IMR-90 (cell line): ENCODE results near the gene MAP2K6. TPM values are rescaled to one million over a fixed set of nuclear protein-coding genes. Genes with fewer than 3 reads are reported as not detected.

Source experiments
- ATAC-seq: fragments of 200-7000 bp; cut with Tn5 transposase; 2 replicates; pipeline ENCODE4 v1.9.1; 2020; ENCODE audit warnings: low read depth, mild to moderate bottlenecking, moderate library complexity
- BruUV-seq: library from RNA; stranded (reverse); fragments of 400-500 nt; replicated peaks from 2 replicates; lab custom pipeline; 2021; lab: Mats Ljungman, UMichigan
- CTCF ChIA-PET: fragments of 300-600 bp; formaldehyde crosslinking; extraction: SDS; loops from one replicate; lab custom pipeline; 2021; ENCODE audit warnings: antibody characterized with exemption; lab: Yijun Ruan, JAX
- POLR2A ChIA-PET: fragments of 300-600 bp; sonication (Branson Sonifier 250); formaldehyde crosslinking; loops from one replicate; lab custom pipeline; 2022; ENCODE audit warnings: antibody characterized with exemption; ENCODE audit not compliant: unreplicated experiment; lab: Charles Lee
- DNase-seq: peaks from one replicate; pipeline ENCODE4 v3.0.0; 2013
- H2AFZ ChIP-seq: replicated peaks from 2 replicates; pipeline ENCODE3; 2013; ENCODE audit warnings: low read length, mild to moderate bottlenecking; ENCODE audit not compliant: poor library complexity
- H2AK5ac ChIP-seq: 2 replicates; pipeline ENCODE4 v1.6.1; 2013; ENCODE audit warnings: low read depth, low read length, inconsistent platforms
- H2AK9ac ChIP-seq: replicated peaks from 2 replicates; pipeline ENCODE3; 2013; ENCODE audit warnings: mild to moderate bottlenecking, low read depth, low read length, moderate library complexity; ENCODE audit not compliant: poor library complexity
- H2BK120ac ChIP-seq: 2 replicates; pipeline ENCODE4 v1.6.1; 2013; ENCODE audit warnings: low read depth, low read length, inconsistent platforms
- H2BK15ac ChIP-seq: 3 replicates; pipeline ENCODE4 v1.6.1; 2013; ENCODE audit warnings: low read depth, low read length, inconsistent platforms
- H2BK20ac ChIP-seq: 2 replicates; pipeline ENCODE4 v1.6.1; 2013; ENCODE audit warnings: low read depth, mild to moderate bottlenecking, inconsistent platforms, low read length, moderate library complexity
- H2BK5ac ChIP-seq: 2 replicates; pipeline ENCODE4 v1.6.1; 2013; ENCODE audit warnings: mild to moderate bottlenecking, low read depth, low read length, inconsistent platforms; ENCODE audit not compliant: poor library complexity, severe bottlenecking
- H3K14ac ChIP-seq: replicated peaks from 2 replicates; pipeline ENCODE4 v1.6.1; 2013; ENCODE audit warnings: low read depth, low read length, inconsistent platforms
- H3K18ac ChIP-seq: 2 replicates; pipeline ENCODE4 v1.6.1; 2013; ENCODE audit warnings: low read depth, low read length, control low read depth
- H3K23ac ChIP-seq: 2 replicates; pipeline ENCODE4 v1.6.1; 2013; ENCODE audit warnings: low read depth, low read length, inconsistent platforms
- H3K27ac ChIP-seq: 2 replicates; pipeline ENCODE4 v1.5.1; 2013; ENCODE audit warnings: mild to moderate bottlenecking, control low read depth, low read length; ENCODE audit not compliant: insufficient read depth
- H3K27me3 ChIP-seq: 2 replicates; pipeline ENCODE4 v1.6.1; 2013; ENCODE audit warnings: low read length; ENCODE audit not compliant: control insufficient read depth, insufficient read depth
- H3K36me3 ChIP-seq: 2 replicates; pipeline ENCODE4 v1.6.1; 2013; ENCODE audit warnings: low read length, mixed read lengths; ENCODE audit not compliant: control insufficient read depth, insufficient read depth
- H3K4ac ChIP-seq: 2 replicates; pipeline ENCODE4 v1.6.1; 2013; ENCODE audit warnings: low read depth, low read length, inconsistent platforms
- H3K4me1 ChIP-seq: 2 replicates; pipeline ENCODE4 v1.6.1; 2013; ENCODE audit warnings: low read length, mixed read lengths; ENCODE audit not compliant: control insufficient read depth, insufficient read depth
- H3K4me2 ChIP-seq: 2 replicates; pipeline ENCODE4 v1.6.1; 2013; ENCODE audit warnings: low read depth, mild to moderate bottlenecking, control low read depth, low read length, moderate library complexity
- H3K4me3 ChIP-seq: 2 replicates; pipeline ENCODE4 v1.5.1; 2013; ENCODE audit warnings: low read depth, mild to moderate bottlenecking, control low read depth, low read length, moderate library complexity; ENCODE audit not compliant: insufficient read depth
- H3K56ac ChIP-seq: 2 replicates; pipeline ENCODE4 v1.6.1; 2013; ENCODE audit warnings: low read length, inconsistent platforms; ENCODE audit not compliant: insufficient read depth; ENCODE audit errors: extremely low read depth
- H3K79me1 ChIP-seq, 2 experiments: 2 replicates each; pipeline ENCODE4 v1.6.1; 2013; ENCODE audit warnings: low read length in 2 of 2, inconsistent platforms in 1 of 2, low read depth in 1 of 2
- H3K9ac ChIP-seq: 2 replicates; pipeline ENCODE4 v1.6.1; 2013; ENCODE audit warnings: low read depth, low read length, control low read depth
- H3K9me1 ChIP-seq: 2 replicates; pipeline ENCODE4 v1.6.1; 2013; ENCODE audit warnings: low read length, inconsistent platforms; ENCODE audit not compliant: insufficient read depth
- H3K9me3 ChIP-seq: 2 replicates; pipeline ENCODE4 v1.6.1; 2013; ENCODE audit warnings: low read length; ENCODE audit not compliant: control insufficient read depth, insufficient read depth
- H4K20me1 ChIP-seq: 2 replicates; pipeline ENCODE4 v1.6.1; 2013; ENCODE audit warnings: low read length, inconsistent platforms; ENCODE audit not compliant: insufficient read depth
- H4K5ac ChIP-seq: 2 replicates; pipeline ENCODE4 v1.6.1; 2013; ENCODE audit warnings: mild to moderate bottlenecking, low read depth, low read length, control low read depth
- H4K8ac ChIP-seq, 2 experiments: 2 replicates each; pipeline ENCODE4 v1.6.1; 2013; ENCODE audit warnings: low read depth in 2 of 2, low read length in 2 of 2, control low read depth in 1 of 2, inconsistent platforms in 1 of 2
- H4K91ac ChIP-seq: 2 replicates; pipeline ENCODE4 v1.6.1; 2013; ENCODE audit warnings: low read depth, low read length, inconsistent platforms; ENCODE audit not compliant: insufficient read depth
- CHD1 ChIP-seq: IDR thresholded peaks from 2 replicates; pipeline ENCODE4 v1.6.1; 2012; ENCODE audit warnings: low read depth, low read length, improper control_type of control experiment
- FOS ChIP-seq: fragments of 150-350 bp; IDR thresholded peaks from 2 replicates; pipeline ENCODE4 v1.6.1; 2016; ENCODE audit warnings: low read depth, low read length
- WGBS, 2 experiments: methylation state at CpG; one replicate each; pipeline versions ENCODE4 v1.1.5 to v1.1.7; 2013; ENCODE audit warnings: missing lambda C conversion rate in 2 of 2; ENCODE audit not compliant: insufficient read length in 1 of 2; ENCODE audit errors: extremely low coverage in 2 of 2; 5-methylcytosine and 5-hydroxymethylcytosine counted together
- dilution Hi-C: fragments of 300-500 bp; cut with HindIII; formaldehyde crosslinking; loops from one replicate; pipeline ENCODE4 v1.14.3; 2018; ENCODE audit warnings: low sequenced_read_pairs; ENCODE audit not compliant: unreplicated experiment
- in situ Hi-C: fragments of 300-500 bp; cut with MboI; formaldehyde crosslinking; loops from 3 replicates; pipeline ENCODE4 v1.14.3; 2019; ENCODE audit warnings: low sequenced_read_pairs, inconsistent platforms, mixed read lengths
- intact Hi-C: fragments of 100-400 bp; cut with micrococcal nuclease; formaldehyde crosslinking; loops from 2 replicates; pipeline ENCODE4 v1.10.0; 2022
- polyA plus RNA-seq, 3 experiments: library from polyadenylated mRNA; depleted of rRNA; stranded (reverse); fragments of >200 nt; gene quantifications; 2 replicates each; pipeline ENCODE4 v1.2.3, GENCODE V29; 2012; ENCODE audit warnings: low replicate concordance in 1 of 3
- total RNA-seq: library from RNA; depleted of rRNA; stranded (reverse); fragments of >200 nt; gene quantifications from 2 replicates; pipeline ENCODE4 v1.2.3, GENCODE V29; 2012

Gene MAP2K6
- total and polyA plus RNA-seq, 2 of the 4 experiments (the other 2 are of a cell fraction) = 2.4 to 5.7 TPM

GRCh38 chr17:69592692-69593350, 178.3 kb downstream of the MAP2K6 start:
- Histone ChIP-seq H3K4me3 (no peak overlapping the region), H4K8ac (peak overlapping the region in 1 of 2 experiments; percentile 58; a peak in 3 of 4 replicates), H3K18ac (peak overlapping the region; percentile 98), H3K27me3 (no peaks in the 10 kb centered on the region), H3K36me3 (no peaks in the 10 kb centered on the region), H2BK20ac (peak overlapping the region; percentile 97), H2AK9ac (no peak overlapping the region), H4K5ac (peak overlapping the region; percentile 96), H4K91ac (peak overlapping the region; percentile 81), H3K9me3 (peaks cover 2% of the 10 kb centered on the region; the same call in 1 of the 2 replicates), H3K56ac (no peak overlapping the region), H3K4me1 (peaks cover 16% of the 10 kb centered on the region), H3K23ac (peak overlapping the region; percentile 48; the same call in 1 of the 2 replicates), H2AFZ (no peak overlapping the region), H2AK5ac (no peak overlapping the region), H3K27ac (peak overlapping the region; percentile 99), H2BK120ac (peak overlapping the region; percentile 86), H3K79me1 (no peaks in the 10 kb centered on the region), H3K9ac (no peak overlapping the region), H3K4ac (peak overlapping the region; percentile 78), H2BK5ac (peak overlapping the region; percentile 100), H3K14ac (no peak overlapping the region), H2BK15ac (no peak overlapping the region), H3K4me2 (no peak overlapping the region), H3K9me1 (peaks cover 4% of the 10 kb centered on the region; the same call in 1 of the 2 replicates), H4K20me1 (no peaks in the 10 kb centered on the region)
- CTCF ChIA-PET = interaction anchor here (0.6 to 1.0 kb wide), 2 partner anchors 14 to 19 kb away, joined by 4 read pairs; no protein-coding TSS in a partner anchor
- dilution Hi-C loops = no loop called here
- BruUV-seq = no TSS peak
- TF ChIP-seq CHD1 (no peak), FOS (peak; percentile 41)
- peak; percentile 93 for DNase-seq
- in situ Hi-C loops = no loop called here
- intact Hi-C loops = loop anchor here (1.0 to 5.0 kb wide), 2 partner anchors 18 to 169 kb away; no protein-coding TSS in a partner anchor
- peak; percentile 94 for ATAC-seq
- WGBS, 2 experiments = 29% methylated on average over 1 of the region's 3 CpGs; no CpG with 5 or more reads in 1 of the 2 experiments
- POLR2A ChIA-PET = no interaction called here
